ENCODE data around the gene SMIM24.

Gene SMIM24

DNA sequence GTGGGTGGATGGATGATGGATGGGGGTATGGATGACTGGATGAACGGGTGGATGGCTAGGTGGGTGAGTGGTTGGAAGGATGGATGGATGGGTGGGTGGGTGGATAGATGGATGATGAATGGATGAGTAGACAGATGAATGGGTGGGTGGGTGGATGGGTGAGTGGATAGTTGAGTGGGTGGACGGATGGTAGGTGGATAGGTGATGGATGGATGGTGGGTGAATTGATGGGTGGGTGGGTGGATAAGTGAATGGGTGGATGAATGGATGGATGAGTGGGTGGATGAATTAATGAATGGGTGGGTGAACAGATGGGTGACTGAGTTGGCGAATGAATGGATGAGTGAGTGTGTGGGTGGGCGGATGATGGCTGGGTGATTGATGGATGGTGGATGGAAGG lies 4.9 kb downstream of the SMIM24 start:
- Histone ChIP-seq H2BK120ac (ENCODE audit: insufficient read depth, low read length, poor library complexity) (no peak overlapping the region), H3K36me3 (ENCODE audit: control insufficient read depth in 1 of 2, insufficient read depth in 2 of 2, low read length in 2 of 2) (no peaks in the 10 kb centered on the region), H3K4me2 (ENCODE audit: low read length) (no peak overlapping the region), H2AK5ac (ENCODE audit: low read length) (no peak overlapping the region), H3K79me1 (ENCODE audit: low read length) (no peaks in the 10 kb centered on the region), H3K4me3 (ENCODE audit: low read depth, low read length) (no peak overlapping the region), H4K91ac (ENCODE audit: low read depth, low read length) (no peak overlapping the region), H4K12ac (ENCODE audit: low read depth, low read length) (no peak overlapping the region), H3K4me1 (ENCODE audit: control insufficient read depth in 1 of 2, insufficient read depth in 2 of 2, low read length in 2 of 2) (no peaks in the 10 kb centered on the region), H3K79me2 (ENCODE audit: control insufficient read depth, insufficient read depth, low read length, poor library complexity) (no peaks in the 10 kb centered on the region), H3K9ac (ENCODE audit: low read length) (no peak overlapping the region), H4K8ac (ENCODE audit: low read depth, low read length) (no peak overlapping the region), H3K18ac (ENCODE audit: low read length) (no peak overlapping the region), H3K23ac (ENCODE audit: low read length) (no peak overlapping the region), H2AFZ (ENCODE audit: insufficient read depth, low read length, poor library complexity) (no peak overlapping the region), H3K27me3 (ENCODE audit: insufficient read depth, low read length) (no peaks in the 10 kb centered on the region), H2BK5ac (ENCODE audit: low read depth, low read length, poor library complexity) (no peak overlapping the region), H2BK12ac (ENCODE audit: low read length) (no peak overlapping the region), H3K4ac (ENCODE audit: low read depth, low read length) (no peak overlapping the region), H3K27ac (ENCODE audit: low read depth, low read length) (no peak overlapping the region), H3K14ac (ENCODE audit: low read length) (no peak overlapping the region), H3K9me3 (ENCODE audit: insufficient read depth, low read depth, low read length) (peaks cover 20% of the 10 kb centered on the region)
- WGBS (ENCODE audit: extremely low coverage, insufficient coverage, insufficient read length), result 100% methylated on average over 3 of the region's 4 CpGs
- no peak for DNase-seq

DNA sequence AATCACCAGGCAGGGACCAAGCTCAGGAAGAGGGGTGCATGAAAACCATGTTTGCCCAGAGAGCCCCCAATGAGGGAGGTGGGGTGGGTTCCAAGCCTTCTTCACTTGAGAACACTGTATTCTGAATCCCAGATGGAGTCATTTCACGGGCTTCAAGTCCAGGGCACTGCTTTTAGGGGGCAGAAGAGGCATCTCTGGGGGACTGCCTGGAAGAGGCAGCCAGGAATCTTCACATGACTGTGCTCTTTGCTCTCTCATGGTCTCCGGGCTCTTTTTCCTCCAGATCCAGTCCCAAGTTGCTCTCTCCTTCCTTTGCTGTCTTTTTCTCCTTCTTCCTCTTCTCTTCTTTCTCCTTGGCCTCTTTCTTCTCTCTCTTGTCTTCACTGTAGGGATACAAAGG lies 5.7 kb downstream of the SMIM24 start:
- H3K4me1 ChIP-seq (ENCODE audit: control insufficient read depth in 1 of 2, insufficient read depth in 2 of 2, low read length in 2 of 2), result no peaks in the 10 kb centered on the region
- no peak overlapping the region for H3K4me3 ChIP-seq (ENCODE audit: low read depth, low read length)
- no peak overlapping the region for H4K91ac ChIP-seq (ENCODE audit: low read depth, low read length)
- H3K9ac ChIP-seq (ENCODE audit: low read length), result no peak overlapping the region
- peaks cover 20% of the 10 kb centered on the region for H3K9me3 ChIP-seq (ENCODE audit: insufficient read depth, low read depth, low read length)
- no peak overlapping the region for H3K4me2 ChIP-seq (ENCODE audit: low read length)
- H3K23ac ChIP-seq (ENCODE audit: low read length), result no peak overlapping the region
- no peak overlapping the region for H2AFZ ChIP-seq (ENCODE audit: insufficient read depth, low read length, poor library complexity)
- H4K8ac ChIP-seq (ENCODE audit: low read depth, low read length), result no peak overlapping the region
- H4K12ac ChIP-seq (ENCODE audit: low read depth, low read length), result no peak overlapping the region
- H3K4ac ChIP-seq (ENCODE audit: low read depth, low read length), result no peak overlapping the region
- no peaks in the 10 kb centered on the region for H3K27me3 ChIP-seq (ENCODE audit: insufficient read depth, low read length)
- H3K27ac ChIP-seq (ENCODE audit: low read depth, low read length), result no peak overlapping the region
- no peak overlapping the region for H3K14ac ChIP-seq (ENCODE audit: low read length)
- no peak overlapping the region for H3K18ac ChIP-seq (ENCODE audit: low read length)
- H3K79me1 ChIP-seq (ENCODE audit: low read length), result no peaks in the 10 kb centered on the region
- H3K36me3 ChIP-seq (ENCODE audit: control insufficient read depth in 1 of 2, insufficient read depth in 2 of 2, low read length in 2 of 2), result no peaks in the 10 kb centered on the region
- no peak overlapping the region for H2BK5ac ChIP-seq (ENCODE audit: low read depth, low read length, poor library complexity)
- no peak overlapping the region for H2BK120ac ChIP-seq (ENCODE audit: insufficient read depth, low read length, poor library complexity)
- no peak overlapping the region for H2AK5ac ChIP-seq (ENCODE audit: low read length)
- no peak overlapping the region for H2BK12ac ChIP-seq (ENCODE audit: low read length)
- DNase-seq, result no peak
- WGBS (ENCODE audit: extremely low coverage, insufficient coverage, insufficient read length), result no CpG with 5 or more reads among the region's 2 CpGs
- H3K79me2 ChIP-seq (ENCODE audit: control insufficient read depth, insufficient read depth, low read length, poor library complexity), result no peaks in the 10 kb centered on the region

- Histone ChIP-seq H3K4ac (ENCODE audit: low read depth, low read length) (no peak overlapping the region), H3K9ac (ENCODE audit: low read length) (no peak overlapping the region), H3K27me3 (ENCODE audit: insufficient read depth, low read length) (no peaks in the 10 kb centered on the region), H3K9me3 (ENCODE audit: insufficient read depth, low read depth, low read length) (peaks cover 20% of the 10 kb centered on the region), H3K36me3 (ENCODE audit: control insufficient read depth in 1 of 2, insufficient read depth in 2 of 2, low read length in 2 of 2) (no peaks in the 10 kb centered on the region), H3K4me3 (ENCODE audit: low read depth, low read length) (no peak overlapping the region), H4K12ac (ENCODE audit: low read depth, low read length) (no peak overlapping the region), H2AFZ (ENCODE audit: insufficient read depth, low read length, poor library complexity) (no peak overlapping the region), H3K27ac (ENCODE audit: low read depth, low read length) (no peak overlapping the region), H3K4me2 (ENCODE audit: low read length) (no peak overlapping the region), H3K79me2 (ENCODE audit: control insufficient read depth, insufficient read depth, low read length, poor library complexity) (no peaks in the 10 kb centered on the region), H2BK12ac (ENCODE audit: low read length) (no peak overlapping the region), H4K91ac (ENCODE audit: low read depth, low read length) (no peak overlapping the region), H2BK5ac (ENCODE audit: low read depth, low read length, poor library complexity) (no peak overlapping the region), H3K4me1 (ENCODE audit: control insufficient read depth in 1 of 2, insufficient read depth in 2 of 2, low read length in 2 of 2) (no peaks in the 10 kb centered on the region), H3K18ac (ENCODE audit: low read length) (no peak overlapping the region), H3K79me1 (ENCODE audit: low read length) (no peaks in the 10 kb centered on the region), H2BK120ac (ENCODE audit: insufficient read depth, low read length, poor library complexity) (no peak overlapping the region), H2AK5ac (ENCODE audit: low read length) (no peak overlapping the region), H4K8ac (ENCODE audit: low read depth, low read length) (no peak overlapping the region), H3K14ac (ENCODE audit: low read length) (no peak overlapping the region), H3K23ac (ENCODE audit: low read length) (no peak overlapping the region)
- no CpG with 5 or more reads among the region's 8 CpGs for WGBS (ENCODE audit: extremely low coverage, insufficient coverage, insufficient read length)
- DNase-seq, result no peak
Observed at GRCh38 chr19:3474010-3474409, 6.3 kb downstream of the SMIM24 start.

- Histone ChIP-seq H3K23ac (ENCODE audit: low read length) (no peak overlapping the region), H3K79me1 (ENCODE audit: low read length) (no peaks in the 10 kb centered on the region), H2BK5ac (ENCODE audit: low read depth, low read length, poor library complexity) (no peak overlapping the region), H3K4me3 (ENCODE audit: low read depth, low read length) (no peak overlapping the region), H2AFZ (ENCODE audit: insufficient read depth, low read length, poor library complexity) (no peak overlapping the region), H3K36me3 (ENCODE audit: control insufficient read depth in 1 of 2, insufficient read depth in 2 of 2, low read length in 2 of 2) (no peaks in the 10 kb centered on the region), H3K9me3 (ENCODE audit: insufficient read depth, low read depth, low read length) (peaks cover 14% of the 10 kb centered on the region), H4K8ac (ENCODE audit: low read depth, low read length) (no peak overlapping the region), H3K4me2 (ENCODE audit: low read length) (no peak overlapping the region), H3K27me3 (ENCODE audit: insufficient read depth, low read length) (no peaks in the 10 kb centered on the region), H2BK12ac (ENCODE audit: low read length) (no peak overlapping the region), H3K4ac (ENCODE audit: low read depth, low read length) (no peak overlapping the region), H2AK5ac (ENCODE audit: low read length) (no peak overlapping the region), H3K9ac (ENCODE audit: low read length) (no peak overlapping the region), H3K27ac (ENCODE audit: low read depth, low read length) (no peak overlapping the region), H4K12ac (ENCODE audit: low read depth, low read length) (no peak overlapping the region), H3K14ac (ENCODE audit: low read length) (no peak overlapping the region), H4K91ac (ENCODE audit: low read depth, low read length) (no peak overlapping the region), H3K18ac (ENCODE audit: low read length) (no peak overlapping the region), H3K79me2 (ENCODE audit: control insufficient read depth, insufficient read depth, low read length, poor library complexity) (no peaks in the 10 kb centered on the region), H3K4me1 (ENCODE audit: control insufficient read depth in 1 of 2, insufficient read depth in 2 of 2, low read length in 2 of 2) (no peaks in the 10 kb centered on the region), H2BK120ac (ENCODE audit: insufficient read depth, low read length, poor library complexity) (no peak overlapping the region)
- WGBS (ENCODE audit: extremely low coverage, insufficient coverage, insufficient read length), result no CpG with 5 or more reads among the region's 24 CpGs
- DNase-seq, result peak in 1 of 2 donors; percentile 34
Observed at GRCh38 chr19:3471954-3472655, 8.2 kb downstream of the SMIM24 start.
